ENCODE results near the gene OSBPL3.

Gene OSBPL3

GRCh38 chr7:24913801-24914464 lies 66.0 kb downstream of the OSBPL3 start:
- POLR2A ChIA-PET, result interaction anchor here (1.4 kb wide), 1 partner anchor 15 kb away, joined by 3 read pairs; no protein-coding TSS in a partner anchor
- no peak for DNase-seq (ENCODE audit: extremely low spot score)
- TF ChIP-seq CTCF (IDR thresholded peaks at IDR 0.05; ENCODE audit: control extremely low read depth, extremely low read depth, low read depth, missing control alignments), result no peak
- CTCF ChIA-PET, result interaction anchor here (1.1 to 3.5 kb wide), 4 partner anchors 17 to 179 kb away, joined by 3 to 12 read pairs (median 6); no protein-coding TSS in a partner anchor

GRCh38 chr7:24912874-24913514 lies 67.0 kb downstream of the OSBPL3 start:
- DNase-seq (ENCODE audit: extremely low spot score), result no peak
- TF ChIP-seq CTCF (IDR thresholded peaks at IDR 0.05; ENCODE audit: control extremely low read depth, extremely low read depth, low read depth, missing control alignments), result no peak
- POLR2A ChIA-PET, result interaction anchor here (0.7 kb wide), 1 partner anchor 35 kb away, joined by 3 read pairs; no protein-coding TSS in a partner anchor
- CTCF ChIA-PET, result interaction anchor here (1.1 to 3.5 kb wide), 5 partner anchors 14 to 180 kb away, joined by 3 to 12 read pairs (median 4); no protein-coding TSS in a partner anchor

GRCh38 chr7:24912424-24912823 lies 67.6 kb downstream of the OSBPL3 start:
- ChIA-PET CTCF (interaction anchor here (1.1 to 3.5 kb wide), 6 partner anchors 13 to 100 kb away, joined by 3 to 14 read pairs (median 6); partner anchors contain the start of gene OSBPL3), POLR2A (interaction anchor here (0.7 kb wide), 1 partner anchor 34 kb away, joined by 3 read pairs; no protein-coding TSS in a partner anchor)
- no peak for TF ChIP-seq CTCF (IDR thresholded peaks at IDR 0.05; ENCODE audit: control extremely low read depth, extremely low read depth, low read depth, missing control alignments)
- no peak for DNase-seq (ENCODE audit: extremely low spot score)

GRCh38 chr7:24911213-24911603 lies 68.8 kb downstream of the OSBPL3 start:
- POLR2A ChIA-PET, result no interaction called here
- CTCF ChIA-PET, result interaction anchor here (0.8 to 3.5 kb wide), 11 partner anchors 8 to 99 kb away, joined by 3 to 14 read pairs (median 4); partner anchors contain the start of gene OSBPL3
- TF ChIP-seq CTCF (IDR thresholded peaks at IDR 0.05; ENCODE audit: control extremely low read depth, extremely low read depth, low read depth, missing control alignments), result no peak
- no peak for DNase-seq (ENCODE audit: extremely low spot score)

- no peak for TF ChIP-seq CTCF (IDR thresholded peaks at IDR 0.05; ENCODE audit: control extremely low read depth, extremely low read depth, low read depth, missing control alignments)
- ChIA-PET CTCF (interaction anchor here (0.8 to 3.5 kb wide), 14 partner anchors 8 to 92 kb away, joined by 3 to 14 read pairs (median 3); partner anchors contain the start of gene OSBPL3), POLR2A (no interaction called here)
- no peak for DNase-seq (ENCODE audit: extremely low spot score)
These were observed 69.3 kb downstream of the OSBPL3 start for GRCh38 chr7:24910551-24911212.

GRCh38 chr7:24908727-24909126 lies 71.3 kb downstream of the OSBPL3 start:
- ChIA-PET POLR2A (no interaction called here), CTCF (interaction anchor here (0.8 to 3.0 kb wide), 6 partner anchors 10 to 88 kb away, joined by 3 to 11 read pairs (median 4); no protein-coding TSS in a partner anchor)
- no peak for TF ChIP-seq CTCF (IDR thresholded peaks at IDR 0.05; ENCODE audit: control extremely low read depth, extremely low read depth, low read depth, missing control alignments)
- no peak for DNase-seq (ENCODE audit: extremely low spot score)

Data from GM10248 (cell line).